K562 (cell line): Measurements from ENCODE around the gene TRAF3. TPM values are rescaled to one million over a fixed set of nuclear protein-coding genes. Genes with fewer than 3 reads are reported as not detected.
A peak's percentile ranks its signal among the peaks of the same experiment; 100 is the strongest.

Experiments
- ATAC-seq: fragments of 200-7000 bp; cut with Tn5 transposase; 3 replicates; pipeline ENCODE4 v1.9.1; 2020; ENCODE audit warnings: moderate library complexity
- BruUV-seq: library from RNA; stranded (reverse); fragments of 400-500 nt; replicated peaks from 2 replicates; lab custom pipeline; 2021; lab: Mats Ljungman, UMichigan
- CTCF ChIA-PET: fragments of 300-600 bp; formaldehyde crosslinking; extraction: SDS; loops from one replicate; lab custom pipeline; 2021; ENCODE audit warnings: low intra/inter-chr PET ratio; lab: Yijun Ruan, JAX
- POLR2A ChIA-PET: fragments of 300-600, 350-650 bp; sonication (Branson Sonifier 250); formaldehyde crosslinking; extraction: SDS; loops from one replicate; lab custom pipeline; 2021; ENCODE audit warnings: antibody characterized with exemption, inconsistent platforms; lab: Yijun Ruan, JAX
- DNase-seq, 4 experiments: peaks; one replicate each; pipeline versions ENCODE4 v3.0.0 to v3.0.0-alpha.2; 2011 to 2018; ENCODE audit warnings: low spot score in 3 of 4, mixed read lengths in 3 of 4; ENCODE audit errors: extremely low read depth in 1 of 4
- FAIRE-seq: peaks from 2 replicates; lab custom pipeline; 2011; peaks lifted over from hg19 to GRCh38; lab: Jason Lieb, UNC
- H2AFZ ChIP-seq: 2 replicates; pipeline ENCODE4 v1.6.0; 2011; ENCODE audit warnings: low read depth, low read length, control low read depth, inconsistent platforms
- H3K27ac ChIP-seq: fragments of 200-600 bp; 3 replicates; pipeline ENCODE4 v1.8.0; 2011; ENCODE audit warnings: low read depth, mild to moderate bottlenecking, control low read depth, inconsistent platforms, low read length, moderate library complexity, mixed read lengths; ENCODE audit errors: extremely low read depth
- H3K27me3 ChIP-seq, 2 experiments: fragments of 300-600 bp in 1 of 2; 2 replicates in 1 of 2; 3 replicates in 1 of 2; pipeline versions ENCODE4 v1.6.0 to v1.8.0; 2011; ENCODE audit warnings: inconsistent platforms in 2 of 2, low read length in 2 of 2, mild to moderate bottlenecking in 1 of 2, mixed read lengths in 1 of 2, moderate library complexity in 1 of 2; ENCODE audit not compliant: control insufficient read depth in 2 of 2, insufficient read depth in 2 of 2
- H3K36me3 ChIP-seq: fragments of 300-600 bp; 3 replicates; pipeline ENCODE4 v1.8.0; 2011; ENCODE audit warnings: mild to moderate bottlenecking, low read length, inconsistent platforms; ENCODE audit not compliant: control insufficient read depth, insufficient read depth
- H3K4me1 ChIP-seq, 2 experiments: fragments of 200-600 bp in 1 of 2; replicated peaks in 1 of 2; 2 replicates in 1 of 2; 3 replicates in 1 of 2; pipeline versions ENCODE4 v1.5.1 to v1.8.0; 2011; ENCODE audit warnings: inconsistent platforms in 2 of 2, low read length in 2 of 2, mild to moderate bottlenecking in 1 of 2, mixed read lengths in 1 of 2, moderate library complexity in 1 of 2; ENCODE audit not compliant: control insufficient read depth in 2 of 2, insufficient read depth in 2 of 2
- H3K4me2 ChIP-seq: 2 replicates; pipeline ENCODE4 v1.6.1; 2011; ENCODE audit warnings: low read length, control low read depth, inconsistent platforms, mixed read lengths; ENCODE audit not compliant: insufficient read depth
- H3K4me3 ChIP-seq: fragments of 200-600 bp; sonication (generic), shearing (Covaris generic); 2 replicates; pipeline ENCODE4 v1.5.1; 2016; ENCODE audit warnings: control low read depth, inconsistent platforms
- H3K79me2 ChIP-seq: fragments of 200-600 bp; 3 replicates; pipeline ENCODE4 v1.8.0; 2011; ENCODE audit warnings: low read length, inconsistent platforms; ENCODE audit not compliant: control insufficient read depth, insufficient read depth
- H3K9ac ChIP-seq, 2 experiments: 2 replicates each; pipeline versions ENCODE4 v1.6.0 to v1.6.1; 2011; ENCODE audit warnings: low read depth in 2 of 2, low read length in 2 of 2, control low read depth in 1 of 2, inconsistent platforms in 1 of 2, mild to moderate bottlenecking in 1 of 2, mixed read lengths in 1 of 2; ENCODE audit not compliant: insufficient read depth in 1 of 2
- H3K9me1 ChIP-seq: one replicate; pipeline ENCODE4 v1.6.0; 2011; ENCODE audit warnings: inconsistent platforms, mild to moderate bottlenecking, low read length, moderate library complexity; ENCODE audit not compliant: control insufficient read depth, insufficient read depth
- H3K9me3 ChIP-seq: replicated peaks from 2 replicates; pipeline ENCODE4 v1.5.1; 2011; ENCODE audit warnings: low read depth, low read length, inconsistent platforms; ENCODE audit not compliant: control insufficient read depth, insufficient read depth
- H4K20me1 ChIP-seq: replicated peaks from 2 replicates; pipeline ENCODE4 v1.6.1; 2011; ENCODE audit warnings: low read length, inconsistent platforms, mixed read lengths; ENCODE audit not compliant: control insufficient read depth, insufficient read depth
- FOXK2 ChIP-seq, 2 experiments: fragments of 450-650 bp; IDR thresholded peaks in 1 of 2; conservative IDR thresholded peaks in 1 of 2; 2 replicates each; pipeline ENCODE4 v1.6.1; 2016; ENCODE audit warnings: low read depth in 2 of 2, mild to moderate bottlenecking in 1 of 2
- HOMEZ ChIP-seq: fragments of 250-450 bp; sonication (Bioruptor Pico); IDR thresholded peaks from 2 replicates; pipeline ENCODE4 v1.4.0; 2020; ENCODE audit warnings: mild to moderate bottlenecking, moderate library complexity
- MCM5 ChIP-seq: fragments of 450-650 bp; IDR thresholded peaks from 2 replicates; pipeline ENCODE4 v1.6.1; 2016; ENCODE audit warnings: low read depth
- MEF2A ChIP-seq: IDR thresholded peaks from 2 replicates; pipeline ENCODE4 v1.6.1; 2011; ENCODE audit warnings: low read depth, mild to moderate bottlenecking, low read length, moderate library complexity; ENCODE audit not compliant: control insufficient read depth
- RBM25 ChIP-seq: fragments of 200-400 bp; formaldehyde crosslinking; IDR thresholded peaks from 2 replicates; pipeline ENCODE4 v1.6.1; 2018; ENCODE audit warnings: low read length, low read depth, moderate library complexity; ENCODE audit not compliant: severe bottlenecking
- TFAM ChIP-seq: fragments of 250-450 bp; sonication (Bioruptor Pico); conservative IDR thresholded peaks from 2 replicates; pipeline ENCODE4 v1.5.0; 2021; ENCODE audit warnings: mild to moderate bottlenecking, moderate library complexity
- ZFP36 ChIP-seq: fragments of 150-350 bp; IDR thresholded peaks from 2 replicates; pipeline ENCODE4 v1.6.1; 2018; ENCODE audit warnings: low read length, low read depth; ENCODE audit not compliant: partially characterized antibody
- ZNF23 ChIP-seq: fragments of 250-450 bp; sonication (Bioruptor Pico); IDR thresholded peaks from 2 replicates; pipeline ENCODE4 v1.4.0; 2020; ENCODE audit warnings: mild to moderate bottlenecking
- ZNF41 ChIP-seq: fragments of 250-450 bp; sonication (Bioruptor Pico); conservative IDR thresholded peaks from 2 replicates; pipeline ENCODE4 v1.4.0; 2020; ENCODE audit warnings: mild to moderate bottlenecking
- ZNF764 ChIP-seq: fragments of 250-450 bp; sonication (Bioruptor Pico); IDR thresholded peaks from 2 replicates; pipeline ENCODE4 v1.4.0; 2020; ENCODE audit warnings: low read depth, mild to moderate bottlenecking, moderate library complexity
- WGBS: fragments of 100-300 bp; shearing (Covaris generic); methylation state at CpG from one replicate; pipeline ENCODE4 v1.1.6; 2016; ENCODE audit warnings: low coverage, mixed read lengths; ENCODE audit not compliant: insufficient coverage; ENCODE audit errors: missing lambda C conversion rate; 5-methylcytosine and 5-hydroxymethylcytosine counted together
- in situ Hi-C: fragments of 300-500 bp; cut with MboI; formaldehyde crosslinking; loops from 4 replicates; pipeline ENCODE4 v1.15.0; 2018; ENCODE audit warnings: inconsistent platforms, mixed read lengths
- intact Hi-C: fragments of 100-400 bp; cut with micrococcal nuclease; formaldehyde crosslinking; loops from 2 replicates; pipeline ENCODE4 v1.14.2; 2022
- polyA plus RNA-seq, 8 experiments: library from polyadenylated mRNA; depleted of rRNA in 4 of 8; stranded (reverse) in 5 of 8; unstranded in 3 of 8; fragments of >200 nt; fragmentation: Nextera tagmentation in 2 of 8; fragmentation: Illumina TruSeq in 1 of 8; extraction: Ambion mirVana in 2 of 8; extraction: Trizol in 1 of 8; gene quantifications; 2 replicates each; pipeline versions ENCODE4 v1.2.1 to v1.2.3, GENCODE V29; 2011 to 2014; ENCODE audit warnings: inconsistent platforms in 1 of 8, missing spikeins in 1 of 8
- total RNA-seq, 7 experiments: library from RNA; depleted of rRNA in 6 of 7; stranded (reverse); fragments of >200 nt in 6 of 7; fragmentation: Illumina TruSeq in 2 of 7; extraction: Trizol in 2 of 7; gene quantifications; 2 replicates each; pipeline versions ENCODE4 v1.2.1 to v1.2.3, GENCODE V29; 2011 to 2021; ENCODE audit warnings: low replicate concordance in 1 of 7
- TF ChIP-seq, protein P1 (sequence below), 2 experiments: fragments of 450-650 bp in 1 of 2; sonication (generic) in 1 of 2; formaldehyde crosslinking in 1 of 2; IDR thresholded peaks in 1 of 2; conservative IDR thresholded peaks in 1 of 2; 2 replicates each; pipeline versions ENCODE4 v1.6.1 to v1.8.1; 2016 to 2023; ENCODE audit warnings: mild to moderate bottlenecking in 2 of 2, moderate library complexity in 2 of 2, inconsistent platforms in 1 of 2, missing genetic modification reagents in 1 of 2
- TF ChIP-seq, protein P2 (sequence below): sonication (generic); formaldehyde crosslinking; IDR thresholded peaks from 2 replicates; pipeline ENCODE4 v1.8.0; 2022; ENCODE audit warnings: missing genetic modification reagents, mild to moderate bottlenecking, moderate library complexity, borderline replicate concordance

The TRAF3 gene
- total and polyA plus RNA-seq, 9 of the 15 experiments (the other 6 are each of a cell fraction or from before 2014, with no cell fraction given): 0.52 to 21.3 (median 9.9) TPM

- Histone ChIP-seq H4K20me1 (no peaks in the 10 kb centered on the region), H3K9me1 (no peaks in the 10 kb centered on the region), H3K27ac (no peak overlapping the region), H3K4me3 (no peak overlapping the region), H3K4me1 (peaks cover 0 to 6% of the 10 kb centered on the region in 2 experiments; a peak in 3 of 5 replicates), H3K79me2 (no peaks in the 10 kb centered on the region), H3K27me3 (no peaks in the 10 kb centered on the region), H3K9ac (no peak overlapping the region), H3K36me3 (peaks cover 3% of the 10 kb centered on the region; the same call in 1 of the 3 replicates), H2AFZ (no peak overlapping the region), H3K4me2 (no peak overlapping the region), H3K9me3 (no peaks in the 10 kb centered on the region)
- TF ChIP-seq, protein P1, sequence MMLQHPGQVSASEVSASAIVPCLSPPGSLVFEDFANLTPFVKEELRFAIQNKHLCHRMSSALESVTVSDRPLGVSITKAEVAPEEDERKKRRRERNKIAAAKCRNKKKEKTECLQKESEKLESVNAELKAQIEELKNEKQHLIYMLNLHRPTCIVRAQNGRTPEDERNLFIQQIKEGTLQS (IDR thresholded peaks at IDR 0.05): 0 out of 2 replicates have a peak, but pooled peaks have one; percentile 4
- TF ChIP-seq, protein P1 (CRISPR knock-in tag; conservative IDR thresholded peaks at IDR 0.05): no peak
- TF ChIP-seq ZFP36: peak; percentile 30
- no peak for TF ChIP-seq MCM5
- no peak for TF ChIP-seq FOXK2 (conservative IDR thresholded peaks at IDR 0.05 in 1 of 2, IDR thresholded peaks at IDR 0.05 in 1 of 2; ENCODE audit: low read depth in 2 of 2)
- peak; percentile 6 for TF ChIP-seq RBM25
- TF ChIP-seq, protein P2, sequence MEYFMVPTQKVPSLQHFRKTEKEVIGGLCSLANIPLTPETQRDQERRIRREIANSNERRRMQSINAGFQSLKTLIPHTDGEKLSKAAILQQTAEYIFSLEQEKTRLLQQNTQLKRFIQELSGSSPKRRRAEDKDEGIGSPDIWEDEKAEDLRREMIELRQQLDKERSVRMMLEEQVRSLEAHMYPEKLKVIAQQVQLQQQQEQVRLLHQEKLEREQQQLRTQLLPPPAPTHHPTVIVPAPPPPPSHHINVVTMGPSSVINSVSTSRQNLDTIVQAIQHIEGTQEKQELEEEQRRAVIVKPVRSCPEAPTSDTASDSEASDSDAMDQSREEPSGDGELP: no peak
- no peak for TF ChIP-seq ZNF23 (CRISPR knock-in tag)
- no peak for TF ChIP-seq MEF2A
- TF ChIP-seq ZNF764 (CRISPR knock-in tag): no peak
- TF ChIP-seq TFAM: no peak
- no peak for TF ChIP-seq ZNF41 (CRISPR knock-in tag)
- no peak for TF ChIP-seq HOMEZ (CRISPR knock-in tag)
- ATAC-seq (no peak), DNase-seq (no peak), FAIRE-seq (no peak)
- CTCF ChIA-PET: no interaction called here
- intact Hi-C loops (no loop called here), in situ Hi-C loops (no loop called here)
- WGBS: 75% methylated on average over 4 of the region's 4 CpGs
- no TSS peak for BruUV-seq
- POLR2A ChIA-PET: no interaction called here
These were observed 76.9 kb downstream of the TRAF3 start for GRCh38 chr14:102854091-102854703.
